ENCODE measurements around the gene MYLK.

The MYLK gene

DNA sequence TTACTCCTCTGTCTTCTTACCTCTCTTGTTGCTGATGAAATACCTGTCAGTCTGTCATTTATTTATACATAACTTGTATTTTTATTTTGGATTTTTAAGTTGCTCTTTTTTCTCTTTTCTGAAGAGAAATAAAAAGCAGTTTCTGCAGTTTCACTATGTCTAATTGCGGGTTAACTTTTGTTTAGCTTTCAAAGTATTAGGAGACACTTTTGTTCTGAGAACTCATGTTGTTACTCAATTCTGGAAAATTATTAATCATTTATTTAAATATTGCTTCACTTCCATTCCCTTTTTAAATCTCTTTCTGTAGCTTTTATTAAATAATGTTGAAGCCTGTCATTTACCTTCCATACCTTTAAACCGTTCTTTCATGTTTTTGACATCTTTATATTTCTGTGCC lies 29.2 kb downstream of the MYLK start:
- Mint-ChIP-seq H3K4me3 (no peak overlapping the region), H3K27me3 (peaks cover 2% of the 10 kb centered on the region), H3K4me1 (ENCODE audit: low read depth) (no peaks in the 10 kb centered on the region), H3K27ac (no peak overlapping the region), H3K36me3 (no peaks in the 10 kb centered on the region), H3K9me3 (ENCODE audit: low read depth) (peaks cover 6% of the 10 kb centered on the region)

DNA sequence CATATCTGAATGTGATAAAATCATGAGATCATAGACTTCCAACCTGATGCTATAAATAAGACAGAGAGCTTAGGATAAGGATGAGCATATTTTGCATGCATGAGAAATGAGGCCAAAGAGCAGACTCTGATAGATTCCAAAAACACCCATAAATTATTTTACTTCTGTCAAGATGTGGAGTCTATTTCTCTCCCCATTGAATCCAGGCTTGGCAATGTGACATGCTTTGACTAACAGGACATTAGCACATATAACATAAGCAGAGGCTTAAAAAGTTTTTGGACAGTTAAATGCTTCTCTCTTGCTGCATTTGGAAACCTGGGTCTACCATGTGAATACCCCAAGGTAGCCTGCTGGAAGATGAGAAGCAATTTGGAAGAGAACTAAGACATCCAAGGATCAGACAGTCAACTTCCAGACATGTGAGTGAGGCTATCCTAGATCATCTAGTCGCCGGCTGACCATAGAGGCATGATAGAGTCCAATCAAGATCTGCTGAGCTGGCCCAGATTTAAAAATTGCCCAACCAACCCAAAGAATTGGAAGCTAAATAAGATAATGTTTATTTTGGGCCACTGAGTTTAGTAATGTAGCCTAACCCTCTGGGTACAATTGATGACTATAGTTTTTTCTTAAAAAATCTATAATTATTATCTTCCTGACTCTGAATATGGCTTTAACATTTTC lies 30.3 kb downstream of the MYLK start:
- H3K27ac Mint-ChIP-seq = no peak overlapping the region
- no peak overlapping the region for H3K4me3 Mint-ChIP-seq
- peaks cover 6% of the 10 kb centered on the region for H3K9me3 Mint-ChIP-seq (ENCODE audit: low read depth)
- H3K27me3 Mint-ChIP-seq = peaks cover 2% of the 10 kb centered on the region
- no peaks in the 10 kb centered on the region for H3K36me3 Mint-ChIP-seq
- no peaks in the 10 kb centered on the region for H3K4me1 Mint-ChIP-seq (ENCODE audit: low read depth)

DNA sequence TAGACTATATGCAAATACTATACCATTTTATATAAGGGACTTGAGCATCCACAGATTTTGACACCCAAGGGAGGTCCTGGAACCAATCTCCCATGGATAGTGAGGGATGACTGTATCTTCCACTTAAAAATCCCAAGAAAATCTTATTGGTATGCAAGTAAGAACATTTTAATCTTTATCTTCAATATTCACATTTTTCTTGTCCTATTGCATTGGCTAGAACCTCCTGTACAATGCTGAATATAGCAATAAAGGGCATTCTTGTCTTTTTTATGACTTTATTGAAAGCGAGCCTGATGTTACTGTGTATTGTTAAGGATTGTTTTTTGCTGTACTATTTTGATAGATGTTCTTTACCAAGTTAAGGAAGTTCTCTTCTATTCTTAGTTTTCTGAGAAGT lies 36.9 kb downstream of the MYLK start:
- H3K4me1 Mint-ChIP-seq (ENCODE audit: low read depth) = no peaks in the 10 kb centered on the region
- H3K27me3 Mint-ChIP-seq = no peaks in the 10 kb centered on the region
- H3K4me3 Mint-ChIP-seq = no peak overlapping the region

DNA sequence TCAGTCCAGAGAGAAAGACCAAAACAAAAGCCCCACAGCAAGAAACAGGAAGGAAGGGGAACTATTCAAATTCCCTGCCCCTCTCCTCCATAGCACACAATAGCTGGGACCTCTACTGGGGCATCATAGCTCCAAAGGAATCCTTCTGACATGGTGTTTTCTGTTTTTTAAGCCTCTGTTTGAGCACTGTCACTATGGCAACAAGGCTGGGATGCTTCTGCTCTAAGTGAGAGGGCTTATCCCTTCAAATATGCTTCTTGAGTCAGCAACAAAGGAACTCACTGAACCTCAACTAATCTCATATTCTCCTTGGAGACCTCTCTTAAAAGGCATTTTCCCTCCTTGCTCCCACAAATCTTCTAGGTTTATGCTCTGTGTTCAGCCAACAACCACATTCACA lies 40.5 kb downstream of the MYLK start:
- H3K4me1 Mint-ChIP-seq (ENCODE audit: low read depth) = no peaks in the 10 kb centered on the region
- H3K36me3 Mint-ChIP-seq = peaks cover 2% of the 10 kb centered on the region
- H3K4me3 Mint-ChIP-seq = no peak overlapping the region
- H3K27ac Mint-ChIP-seq = no peak overlapping the region
- H3K27me3 Mint-ChIP-seq = no peaks in the 10 kb centered on the region
- H3K9me3 Mint-ChIP-seq (ENCODE audit: low read depth) = peaks cover 32% of the 10 kb centered on the region

More for the DNA sequence above, 36.9 kb downstream of the MYLK start:
- peaks cover 2% of the 10 kb centered on the region for H3K36me3 Mint-ChIP-seq
- H3K9me3 Mint-ChIP-seq (ENCODE audit: low read depth) = peaks cover 12% of the 10 kb centered on the region
- no peak overlapping the region for H3K27ac Mint-ChIP-seq

DNA sequence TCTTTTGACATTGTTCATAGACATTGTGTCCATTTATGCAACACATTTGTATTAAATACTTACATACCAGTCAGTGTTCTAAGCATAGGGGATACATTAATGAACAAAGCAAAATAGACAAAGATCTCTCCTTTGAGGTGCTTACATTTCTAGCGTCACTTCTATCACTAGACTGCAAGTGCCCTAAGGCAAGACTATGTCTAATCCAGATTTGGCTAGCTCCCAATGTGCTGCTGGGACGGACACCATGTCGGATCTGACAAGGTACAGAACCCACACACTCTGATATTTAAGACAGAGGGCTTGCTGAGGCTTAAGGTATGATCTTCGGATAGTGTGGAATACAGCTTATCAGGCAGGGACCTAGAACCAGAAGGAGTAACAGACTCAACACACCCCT lies 41.4 kb downstream of the MYLK start:
- Mint-ChIP-seq H3K4me3 (no peak overlapping the region), H3K9me3 (ENCODE audit: low read depth) (peaks cover 30% of the 10 kb centered on the region), H3K27me3 (no peaks in the 10 kb centered on the region), H3K36me3 (peaks cover 2% of the 10 kb centered on the region), H3K27ac (no peak overlapping the region), H3K4me1 (ENCODE audit: low read depth) (no peaks in the 10 kb centered on the region)

DNA sequence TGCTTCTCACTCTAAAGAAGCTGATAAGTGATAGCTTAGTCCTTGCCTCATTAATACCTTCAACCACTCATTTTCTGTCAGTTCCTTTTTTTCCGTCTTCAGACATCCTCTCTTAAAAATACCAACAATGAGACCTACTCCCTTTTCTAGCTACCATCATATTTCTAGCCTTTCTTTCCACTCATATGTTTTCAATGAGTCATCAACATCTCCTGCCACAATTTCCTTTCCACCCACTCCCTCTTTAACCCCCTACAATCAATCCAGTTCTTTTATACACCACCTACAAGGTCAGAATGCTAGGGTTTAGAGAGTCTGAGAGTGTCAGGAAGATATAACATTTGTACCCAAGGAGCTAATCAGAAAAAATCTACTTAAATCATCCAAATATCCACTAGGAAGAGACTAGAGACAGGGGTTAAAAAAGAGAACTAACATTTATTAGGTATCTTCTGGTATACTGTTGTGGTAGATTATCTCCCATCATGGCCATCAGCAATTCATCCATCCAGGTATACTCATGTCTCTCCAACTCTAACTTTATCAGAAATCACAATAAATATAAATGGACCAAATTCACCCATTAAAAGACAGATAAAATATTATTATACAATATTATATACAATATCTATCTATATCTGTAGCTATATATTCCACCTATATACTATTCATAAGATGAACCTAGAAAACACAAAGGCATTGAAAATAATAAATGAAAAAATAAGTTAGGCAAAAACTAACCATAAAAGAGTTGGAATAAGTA lies 42.5 kb downstream of the MYLK start:
- Mint-ChIP-seq H3K27ac (no peak overlapping the region), H3K9me3 (ENCODE audit: low read depth) (peaks cover 32% of the 10 kb centered on the region), H3K36me3 (no peaks in the 10 kb centered on the region), H3K27me3 (no peaks in the 10 kb centered on the region), H3K4me3 (no peak overlapping the region), H3K4me1 (ENCODE audit: low read depth) (no peaks in the 10 kb centered on the region)

DNA sequence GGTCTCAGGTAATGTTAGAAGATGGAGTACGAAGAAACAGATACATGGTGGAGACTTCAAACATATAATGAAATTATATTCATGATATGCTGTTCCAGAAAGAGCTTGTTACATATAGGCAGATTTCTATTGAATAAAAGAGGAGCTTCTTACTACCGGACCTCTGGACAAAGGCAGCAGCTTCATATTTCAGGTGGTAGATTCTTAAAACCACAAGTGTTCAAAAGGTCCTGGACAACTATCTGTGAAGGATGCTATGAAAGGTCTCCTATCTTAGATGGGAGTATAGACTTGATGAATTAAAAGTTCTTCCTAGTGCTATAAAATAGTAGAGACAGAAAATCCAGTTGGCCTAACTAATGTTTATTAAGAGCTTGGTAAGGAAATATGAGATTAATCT lies 43.2 kb downstream of the MYLK start:
- Mint-ChIP-seq H3K36me3 (no peaks in the 10 kb centered on the region), H3K27ac (no peak overlapping the region), H3K4me3 (no peak overlapping the region), H3K27me3 (no peaks in the 10 kb centered on the region), H3K4me1 (ENCODE audit: low read depth) (no peaks in the 10 kb centered on the region), H3K9me3 (ENCODE audit: low read depth) (peaks cover 32% of the 10 kb centered on the region)

DNA sequence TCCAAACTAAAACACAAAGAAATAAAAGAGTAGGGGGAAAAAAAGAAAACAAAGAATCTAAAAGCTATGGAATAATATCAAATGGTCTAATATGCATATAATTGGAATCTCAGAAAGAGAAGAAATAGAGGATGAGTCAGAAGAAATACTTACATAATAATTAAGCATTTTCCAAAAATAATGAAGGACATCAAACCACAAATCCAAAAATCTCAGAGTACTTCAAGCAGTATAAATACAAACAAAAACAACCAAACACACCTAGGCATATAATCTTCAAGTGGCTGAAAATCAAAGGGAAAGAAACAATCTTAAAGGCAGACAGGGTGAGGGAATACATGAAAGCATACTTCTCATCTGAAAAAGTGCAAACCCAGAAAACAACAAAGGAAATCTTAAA lies 46.3 kb downstream of the MYLK start:
- Mint-ChIP-seq H3K36me3 (no peaks in the 10 kb centered on the region), H3K9me3 (ENCODE audit: low read depth) (peaks cover 29% of the 10 kb centered on the region), H3K4me3 (no peak overlapping the region), H3K27ac (no peak overlapping the region), H3K27me3 (peaks cover 6% of the 10 kb centered on the region), H3K4me1 (ENCODE audit: low read depth) (no peaks in the 10 kb centered on the region)

DNA sequence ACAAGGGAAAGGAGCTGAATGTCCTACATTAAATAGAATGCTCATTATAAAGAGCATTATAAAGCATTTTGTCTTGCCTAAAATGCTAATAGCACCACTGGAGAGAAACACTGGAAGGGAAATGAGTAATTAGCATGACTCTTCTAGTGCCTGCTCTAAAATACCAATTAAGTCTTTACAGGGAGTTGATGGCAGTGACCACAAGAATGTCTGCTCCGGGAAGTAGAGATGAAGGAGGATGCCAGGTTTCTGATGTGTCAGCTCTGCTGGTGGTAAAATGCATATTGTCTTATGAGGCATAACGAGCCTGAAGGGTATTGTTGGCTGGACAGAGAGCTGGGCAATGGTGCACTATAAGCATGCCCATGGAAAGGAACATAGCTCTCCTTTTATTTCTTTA lies 49.5 kb downstream of the MYLK start:
- Mint-ChIP-seq H3K27me3 (peaks cover 6% of the 10 kb centered on the region), H3K4me3 (no peak overlapping the region), H3K4me1 (ENCODE audit: low read depth) (no peaks in the 10 kb centered on the region), H3K9me3 (ENCODE audit: low read depth) (peaks cover 5% of the 10 kb centered on the region), H3K27ac (no peak overlapping the region), H3K36me3 (no peaks in the 10 kb centered on the region)

DNA sequence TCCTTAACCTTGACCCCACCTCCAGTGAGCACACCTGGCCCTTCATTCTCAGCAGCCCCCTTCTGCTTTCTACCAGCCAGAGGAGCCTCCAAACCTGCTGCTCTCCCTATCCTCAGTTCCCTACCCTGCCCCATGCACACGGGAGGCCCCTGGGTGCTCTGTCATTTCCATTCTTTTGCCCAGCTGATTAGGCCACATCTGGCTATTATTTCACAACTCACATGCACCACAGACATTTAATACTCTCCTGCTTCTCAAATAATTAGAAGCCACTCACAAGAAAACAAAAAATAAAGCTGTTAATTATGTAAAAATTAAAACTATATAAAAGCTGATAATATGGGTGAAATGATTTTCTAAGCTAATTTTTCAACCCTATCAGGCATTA lies 50.7 kb downstream of the MYLK start:
- peaks cover 6% of the 10 kb centered on the region for H3K27me3 Mint-ChIP-seq
- H3K4me3 Mint-ChIP-seq = no peak overlapping the region
- peaks cover 12% of the 10 kb centered on the region for H3K9me3 Mint-ChIP-seq (ENCODE audit: low read depth)
- no peaks in the 10 kb centered on the region for H3K4me1 Mint-ChIP-seq (ENCODE audit: low read depth)
- no peak overlapping the region for H3K27ac Mint-ChIP-seq
- H3K36me3 Mint-ChIP-seq = no peaks in the 10 kb centered on the region

DNA sequence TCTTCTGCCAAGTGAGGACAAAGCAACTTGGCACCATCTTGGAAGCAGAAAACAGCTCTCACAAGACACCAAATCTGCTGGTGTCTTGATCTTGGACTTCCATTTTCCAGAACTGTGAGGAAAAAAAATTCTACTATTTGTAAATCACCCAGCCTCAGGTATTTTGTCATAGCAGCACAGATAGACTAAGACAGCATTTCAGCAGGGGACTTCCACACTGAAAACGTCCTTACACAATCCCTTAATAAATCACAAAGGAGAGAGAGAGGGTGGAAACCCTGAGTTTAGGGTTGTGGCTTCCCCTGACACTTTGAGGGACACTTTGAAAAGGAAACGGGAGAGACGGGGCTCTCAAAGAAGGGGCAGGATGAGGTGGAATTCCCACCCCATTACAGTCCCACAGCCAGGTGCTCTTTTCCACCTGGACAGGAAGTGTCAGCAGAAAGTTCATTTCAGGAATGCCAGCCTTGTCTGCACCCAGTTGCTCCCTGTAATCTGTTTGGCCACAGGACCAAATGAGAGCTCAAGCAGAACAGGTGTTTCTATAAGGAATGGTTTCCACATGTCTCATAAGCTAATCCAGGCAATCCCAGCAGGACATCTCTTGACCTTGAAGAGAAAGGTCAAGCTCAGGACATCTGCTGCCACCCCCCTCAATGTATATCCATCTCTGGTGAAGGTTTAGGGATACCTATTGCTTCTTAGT lies 51.3 kb downstream of the MYLK start:
- no peaks in the 10 kb centered on the region for H3K36me3 Mint-ChIP-seq
- peaks cover 6% of the 10 kb centered on the region for H3K27me3 Mint-ChIP-seq
- no peak overlapping the region for H3K27ac Mint-ChIP-seq
- H3K4me3 Mint-ChIP-seq = no peak overlapping the region
- no peaks in the 10 kb centered on the region for H3K4me1 Mint-ChIP-seq (ENCODE audit: low read depth)
- peaks cover 18% of the 10 kb centered on the region for H3K9me3 Mint-ChIP-seq (ENCODE audit: low read depth)

DNA sequence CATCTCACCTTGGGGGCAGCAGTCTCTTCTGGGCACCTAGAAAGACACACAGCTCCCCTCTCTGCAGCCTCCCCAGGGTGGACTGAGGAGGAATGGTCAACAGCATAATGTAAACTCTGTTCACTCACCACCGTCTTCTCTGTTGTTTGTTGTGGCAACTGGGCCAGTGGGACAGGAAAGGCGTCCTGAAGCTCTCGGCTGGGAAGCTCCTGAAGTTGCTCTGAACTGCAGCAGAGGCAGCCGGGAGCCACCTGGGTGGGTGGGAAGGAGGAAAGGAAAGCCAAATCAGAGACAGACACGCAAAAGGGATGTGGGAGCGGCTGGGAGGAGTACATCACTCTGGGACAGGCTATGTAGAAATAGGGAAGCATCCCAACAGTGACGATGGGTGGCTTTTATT lies 52.7 kb downstream of the MYLK start:
- Mint-ChIP-seq H3K9me3 (ENCODE audit: low read depth) (peaks cover 26% of the 10 kb centered on the region), H3K27ac (no peak overlapping the region), H3K4me1 (ENCODE audit: low read depth) (no peaks in the 10 kb centered on the region), H3K36me3 (no peaks in the 10 kb centered on the region), H3K4me3 (no peak overlapping the region), H3K27me3 (peaks cover 6% of the 10 kb centered on the region)

DNA sequence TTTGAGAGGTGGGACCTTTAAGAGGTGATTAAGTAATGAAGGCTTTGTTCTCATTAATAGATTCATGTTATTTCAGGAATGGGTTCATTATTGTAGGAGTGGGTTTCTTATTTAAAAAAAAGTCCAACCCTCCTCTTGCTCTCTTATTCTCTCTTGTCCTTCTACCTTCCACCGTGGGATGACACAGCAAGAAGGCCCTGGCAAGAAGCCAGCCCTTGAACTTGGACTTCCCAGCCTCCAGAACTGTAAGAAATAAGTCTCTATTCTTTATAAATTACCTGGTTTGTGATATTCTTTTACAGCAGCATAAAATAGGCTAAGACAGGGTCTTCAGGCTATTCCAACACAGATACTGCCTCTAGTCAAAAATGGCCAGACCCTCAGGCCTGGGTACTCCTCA lies 62.2 kb downstream of the MYLK start:
- Mint-ChIP-seq H3K27ac (no peak overlapping the region), H3K9me3 (ENCODE audit: low read depth) (peaks cover 3% of the 10 kb centered on the region), H3K4me3 (no peak overlapping the region), H3K36me3 (no peaks in the 10 kb centered on the region), H3K4me1 (ENCODE audit: low read depth) (no peaks in the 10 kb centered on the region), H3K27me3 (peaks cover 2% of the 10 kb centered on the region)

DNA sequence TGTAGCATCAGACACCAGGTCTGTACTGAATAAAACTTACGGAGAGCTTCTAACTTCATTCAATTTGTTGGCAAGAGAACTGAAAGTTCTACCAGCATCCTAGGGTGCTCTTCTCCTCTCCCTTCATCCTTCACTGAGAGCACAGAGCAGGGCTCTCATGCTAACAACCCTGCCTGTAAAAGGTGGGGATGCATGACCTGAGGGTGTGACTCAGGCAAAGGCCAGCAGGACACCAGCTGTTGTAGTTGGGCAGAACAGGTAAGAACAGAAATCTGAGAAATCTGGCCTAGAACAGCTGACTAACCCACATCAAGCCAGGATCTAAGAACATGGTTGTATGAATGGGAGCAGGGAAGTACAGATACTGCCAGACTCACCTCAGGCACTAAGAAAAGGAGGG lies 64.2 kb downstream of the MYLK start:
- H3K4me3 Mint-ChIP-seq = no peak overlapping the region
- H3K9me3 Mint-ChIP-seq (ENCODE audit: low read depth) = no peaks in the 10 kb centered on the region
- peaks cover 2% of the 10 kb centered on the region for H3K27me3 Mint-ChIP-seq
- no peak overlapping the region for H3K27ac Mint-ChIP-seq
- no peaks in the 10 kb centered on the region for H3K36me3 Mint-ChIP-seq
- no peaks in the 10 kb centered on the region for H3K4me1 Mint-ChIP-seq (ENCODE audit: low read depth)

DNA sequence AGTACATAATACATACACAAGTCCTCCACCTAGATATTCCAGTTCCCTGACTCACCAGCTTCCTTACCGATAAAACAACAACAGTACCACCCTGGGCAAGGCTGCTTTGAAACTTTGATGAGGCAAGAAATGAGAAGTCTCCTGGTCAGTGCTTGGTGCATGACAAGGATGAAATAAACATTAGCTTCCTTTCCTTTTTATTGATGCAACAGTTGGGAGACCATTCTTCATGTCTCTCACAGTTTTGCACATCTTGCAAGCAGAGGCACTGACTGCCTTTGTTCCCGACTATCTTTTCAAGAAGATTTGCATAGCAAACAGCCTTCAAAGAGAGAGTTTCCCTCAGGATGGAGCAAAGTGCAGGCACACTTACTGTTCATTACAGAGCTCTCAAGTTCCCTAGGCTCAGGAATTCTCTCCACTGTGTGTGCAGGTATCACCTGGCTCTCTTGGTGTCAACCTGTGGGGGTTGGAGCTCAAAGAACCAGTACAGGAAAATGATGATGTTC lies 65.2 kb downstream of the MYLK start:
- Mint-ChIP-seq H3K36me3 (no peaks in the 10 kb centered on the region), H3K4me3 (no peak overlapping the region), H3K27me3 (no peaks in the 10 kb centered on the region), H3K9me3 (ENCODE audit: low read depth) (no peaks in the 10 kb centered on the region), H3K27ac (no peak overlapping the region), H3K4me1 (ENCODE audit: low read depth) (no peaks in the 10 kb centered on the region)

Data from activated naive CD8-positive, alpha-beta T cell (primary cell).